ENCODE data around the gene RPL29. TPM values are rescaled to one million over a fixed set of nuclear protein-coding genes. Genes with fewer than 3 reads are reported as not detected.

Gene RPL29
- total and polyA plus RNA-seq, 2 of the 8 experiments (the other 6 are each of a cell fraction or from before 2014, with no cell fraction given), result 1,467 to 2,660 TPM

- Histone ChIP-seq H2AK5ac (ENCODE audit: low read depth, low read length) (no peak overlapping the region), H2BK15ac (ENCODE audit: low read length) (no peak overlapping the region), H3K79me1 (ENCODE audit: low read depth, low read length) (no peaks in the 10 kb centered on the region), H4K5ac (ENCODE audit: insufficient read length, low read depth, low read length) (no peak overlapping the region), H3K18ac (ENCODE audit: extremely low read depth, low read length) (no peak overlapping the region), H3K27ac (ENCODE audit: low read depth, low read length) (no peak overlapping the region), H2BK20ac (ENCODE audit: low read length) (no peak overlapping the region), H2AFZ (ENCODE audit: low read length) (no peak overlapping the region), H2BK12ac (ENCODE audit: low read depth, low read length) (peak overlapping the region; percentile 68; the same call in 1 of the 2 replicates), H3K79me2 (ENCODE audit: control insufficient read depth in 1 of 2, insufficient read depth in 2 of 2, low read length in 2 of 2) (no peaks in the 10 kb centered on the region), H3K4me1 (replicated peaks in 1 of 4; ENCODE audit: control insufficient read depth in 3 of 4, insufficient read depth in 4 of 4, low read length in 3 of 4) (peaks cover 0 to 2% (median 0%) of the 10 kb centered on the region in 4 experiments; a peak in 2 of 7 replicates), H2BK120ac (replicated peaks; ENCODE audit: low read depth, low read length) (no peak overlapping the region), H4K20me1 (replicated peaks in 1 of 2; ENCODE audit: control insufficient read depth in 1 of 2, insufficient read depth in 2 of 2, low read length in 2 of 2) (no peaks in the 10 kb centered on the region), H3K14ac (ENCODE audit: insufficient read length) (no peak overlapping the region), H3K4ac (replicated peaks; ENCODE audit: insufficient read length, low read depth, low read length) (no peak overlapping the region), H4K91ac (replicated peaks; ENCODE audit: insufficient read length, low read length) (no peak overlapping the region), H3K56ac (replicated peaks; ENCODE audit: insufficient read length, low read depth, low read length) (no peak overlapping the region), H4K8ac (ENCODE audit: extremely low read depth, insufficient read depth, low read length) (no peak overlapping the region), H3K23ac (ENCODE audit: insufficient read length) (no peak overlapping the region), H3K9me3 (ENCODE audit: insufficient read depth in 2 of 2, low read depth in 1 of 2, low read length in 1 of 2) (no peaks in the 10 kb centered on the region), H3K9ac (replicated peaks in 1 of 4; ENCODE audit: extremely low read depth in 1 of 4, low read depth in 3 of 4, low read length in 3 of 4) (no peak overlapping the region), H3K4me3 (ENCODE audit: extremely low read depth in 1 of 4, insufficient read depth in 2 of 4, low read depth in 3 of 4, low read length in 4 of 4) (no peak overlapping the region), H3K23me2 (ENCODE audit: low read depth, low read length) (no peaks in the 10 kb centered on the region), H2BK5ac (ENCODE audit: low read depth, low read length) (no peak overlapping the region), H3K36me3 (ENCODE audit: control insufficient read depth in 2 of 4, insufficient read depth in 4 of 4, low read length in 3 of 4) (no peaks in the 10 kb centered on the region), H3K27me3 (replicated peaks in 1 of 4; ENCODE audit: control insufficient read depth in 3 of 4, extremely low read depth in 1 of 4, insufficient read depth in 3 of 4, low read length in 3 of 4) (no peaks in the 10 kb centered on the region), H3K4me2 (ENCODE audit: insufficient read depth in 1 of 2, low read depth in 2 of 2, low read length in 2 of 2) (no peak overlapping the region)
- 91% methylated on average over 10 of the region's 10 CpGs; no CpG with 5 or more reads in 1 of the 2 experiments for WGBS, 2 experiments (ENCODE audit: extremely low coverage in 1 of 2, insufficient coverage in 1 of 2, insufficient read length in 1 of 2, insufficient replicate concordance in 2 of 2, low coverage in 1 of 2, low lambda C conversion rate in 2 of 2, missing lambda C conversion rate in 1 of 2)
- FAIRE-seq (no peak), DNase-seq (ENCODE audit: low read depth in 1 of 2, low spot score in 2 of 2) (no peak)
- no peak for TF ChIP-seq BACH1 (IDR thresholded peaks at IDR 0.05; ENCODE audit: low read length)
- no peak for TF ChIP-seq PHF8 (conservative IDR thresholded peaks at IDR 0.05; ENCODE audit: low read depth, low read length)
- no peak for TF ChIP-seq SP1 (IDR thresholded peaks at IDR 0.05; ENCODE audit: low read depth, low read length)
- no peak for TF ChIP-seq NANOG (IDR thresholded peaks at IDR 0.05; ENCODE audit: insufficient read depth, low read depth, low read length, poor library complexity, severe bottlenecking)
- TF ChIP-seq JUN (IDR thresholded peaks at IDR 0.05; ENCODE audit: low read depth, low read length), result no peak
- no peak for TF ChIP-seq TCF12 (IDR thresholded peaks at IDR 0.05; ENCODE audit: low read depth, low read length)
- TF ChIP-seq ATF3 (IDR thresholded peaks at IDR 0.05; ENCODE audit: insufficient read depth, low read depth, low read length), result no peak
- TF ChIP-seq CBX5 (IDR thresholded peaks at IDR 0.05; ENCODE audit: low read depth, low read length), result no peak
- TF ChIP-seq ZNF274 (IDR thresholded peaks at IDR 0.05; ENCODE audit: borderline replicate concordance, extremely low read depth, low read length), result no peak
- no peak for TF ChIP-seq CTBP2 (IDR thresholded peaks at IDR 0.05; ENCODE audit: borderline replicate concordance, insufficient read depth, insufficient read length, low read length)
- no peak for TF ChIP-seq POLR2A (IDR thresholded peaks at IDR 0.05; ENCODE audit: control extremely low read depth in 1 of 2, low read depth in 2 of 2, low read length in 2 of 2)
- ChIA-PET CTCF (ENCODE audit: partially characterized antibody) (interaction anchor here (1.2 to 9.4 kb wide), 15 partner anchors 9 to 113 kb away, joined by 3 to 124 read pairs (median 9); partner anchors contain the start of gene DUSP7), POLR2A (ENCODE audit: partially characterized antibody) (interaction anchor here (0.7 to 2.0 kb wide), 7 partner anchors 9 to 381 kb away, joined by 3 to 6 read pairs (median 3); partner anchors contain the start of gene PCBP4)
These were observed 36.2 kb upstream of the RPL29 start for GRCh38 chr3:52031896-52032295.
